ENCODE data around the gene AUP1. TPM values are rescaled to one million over a fixed set of nuclear protein-coding genes. Genes with fewer than 3 reads are reported as not detected.

The AUP1 gene
- total RNA-seq, 2 experiments from 2014 or later: 90.8 to 92.7 TPM

GRCh38 chr2:74559912-74560311 is 30.4 kb upstream of the AUP1 start:
- Mint-ChIP-seq H3K27ac (no peak overlapping the region), H3K4me1 (ENCODE audit: low read depth) (peaks cover 14% of the 10 kb centered on the region), H3K36me3 (ENCODE audit: low read depth) (peaks cover 7% of the 10 kb centered on the region), H3K27me3 (peaks cover 23% of the 10 kb centered on the region), H3K4me3 (no peak overlapping the region), H3K9me3 (no peaks in the 10 kb centered on the region)
- no peak for TF ChIP-seq CTCF (IDR thresholded peaks at IDR 0.05)
- DNase-seq (no peak), ATAC-seq (no peak)
- ChIA-PET CTCF (no interaction called here), POLR2A (interaction anchor here (0.9 kb wide), 1 partner anchor 9 kb away, joined by 3 read pairs; no protein-coding TSS in a partner anchor)
- intact Hi-C loops (cut with micrococcal nuclease): no loop called here

- Mint-ChIP-seq H3K27ac (no peak overlapping the region), H3K27me3 (peaks cover 15% of the 10 kb centered on the region), H3K4me1 (ENCODE audit: low read depth) (peaks cover 15% of the 10 kb centered on the region), H3K4me3 (no peak overlapping the region), H3K9me3 (no peaks in the 10 kb centered on the region), H3K36me3 (ENCODE audit: low read depth) (peaks cover 7% of the 10 kb centered on the region)
- ATAC-seq (no peak), DNase-seq (no peak)
- intact Hi-C loops (cut with micrococcal nuclease): no loop called here
- no peak for TF ChIP-seq CTCF (IDR thresholded peaks at IDR 0.05)
- CTCF ChIA-PET: interaction anchor here (0.7 to 2.6 kb wide), 3 partner anchors 19 to 28 kb away, joined by 3 to 11 read pairs (median 3); no protein-coding TSS in a partner anchor
- POLR2A ChIA-PET: interaction anchor here (1.2 to 1.9 kb wide), 2 partner anchors 8 to 19 kb away, joined by 4 to 8 read pairs; no protein-coding TSS in a partner anchor
Observed at GRCh38 chr2:74558284-74559230, 29.1 kb upstream of the AUP1 start.

GRCh38 chr2:74556831-74557370 is 27.4 kb upstream of the AUP1 start:
- no peak for TF ChIP-seq CTCF (IDR thresholded peaks at IDR 0.05)
- Mint-ChIP-seq H3K27ac (no peak overlapping the region), H3K27me3 (peaks cover 20% of the 10 kb centered on the region), H3K4me3 (no peak overlapping the region), H3K9me3 (no peaks in the 10 kb centered on the region), H3K4me1 (ENCODE audit: low read depth) (peaks cover 20% of the 10 kb centered on the region), H3K36me3 (ENCODE audit: low read depth) (peaks cover 7% of the 10 kb centered on the region)
- intact Hi-C loops (cut with micrococcal nuclease): no loop called here
- ChIA-PET POLR2A (interaction anchor here (0.6 to 1.9 kb wide), 2 partner anchors 10 to 22 kb away, joined by 4 to 8 read pairs; no protein-coding TSS in a partner anchor), CTCF (interaction anchor here (0.7 to 2.6 kb wide), 3 partner anchors 14 to 74 kb away, joined by 3 to 11 read pairs (median 3); partner anchors contain the start of genes CCDC142 and TTC31)
- no peak for ATAC-seq
- no peak for DNase-seq

GRCh38 chr2:74556159-74556558 is 26.7 kb upstream of the AUP1 start:
- H3K9me3 Mint-ChIP-seq: no peaks in the 10 kb centered on the region

More at GRCh38 chr2:74556159-74556558, 26.7 kb upstream of the AUP1 start:
- Mint-ChIP-seq H3K27ac (no peak overlapping the region), H3K27me3 (peaks cover 19% of the 10 kb centered on the region), H3K4me3 (peak overlapping the region; percentile 88), H3K4me1 (ENCODE audit: low read depth) (peaks cover 20% of the 10 kb centered on the region), H3K36me3 (ENCODE audit: low read depth) (peaks cover 7% of the 10 kb centered on the region)
- CTCF ChIA-PET: interaction anchor here (0.7 to 1.4 kb wide), 4 partner anchors 11 to 73 kb away, joined by 3 to 8 read pairs (median 4); partner anchors contain the start of genes CCDC142 and TTC31
- POLR2A ChIA-PET: interaction anchor here (1.1 to 2.7 kb wide), 4 partner anchors 10 to 68 kb away, joined by 3 to 11 read pairs (median 6); no protein-coding TSS in a partner anchor
- DNase-seq: no peak
- intact Hi-C loops (cut with micrococcal nuclease): no loop called here
- TF ChIP-seq CTCF (IDR thresholded peaks at IDR 0.05): no peak
- ATAC-seq: no peak

All from activated CD8-positive, alpha-beta T cell treated with anti-CD3 and anti-CD28 coated beads for 36 hours (primary cell).